T47D (cell line): ENCODE measurements around the gene ARHGEF11.

ENCODE experiments used
- DNase-seq, 2 experiments: peaks; one replicate each; pipeline versions ENCODE4 v3.0.0 to v3.0.0-alpha.2; 2011 to 2012; ENCODE audit warnings: low read depth in 1 of 2, low spot score in 1 of 2
- JUND ChIP-seq: IDR thresholded peaks from 2 replicates; pipeline ENCODE4 v1.6.1; 2012; ENCODE audit warnings: low read depth
- in situ Hi-C: cut with HindIII; loops from 2 replicates; pipeline ENCODE4 v1.10.0; 2016; ENCODE audit warnings: low sequenced_read_pairs, low pct_unique_long_range_greater_than_20kb

Gene ARHGEF11

GRCh38 chr1:157045250-157046218 lies at the start of gene ARHGEF11:
Gene ARHGEF11 (minus strand): TSS chr1:157045742. CDS start chr1:157044330, 1,412 bp downstream.
- DNase-seq = peak; percentile 91 to 96
- TF ChIP-seq JUND = no peak
- in situ Hi-C loops = no loop called here

GRCh38 chr1:157095091-157095490 lies 49.5 kb upstream of the ARHGEF11 start:
- TF ChIP-seq JUND = no peak

GRCh38 chr1:157092831-157093230 lies 47.3 kb upstream of the ARHGEF11 start:
- no peak for DNase-seq
- in situ Hi-C loops = no loop called here
- no peak for TF ChIP-seq JUND

More at GRCh38 chr1:157095091-157095490, 49.5 kb upstream of the ARHGEF11 start:
- no peak for DNase-seq
- in situ Hi-C loops = no loop called here

- TF ChIP-seq JUND = no peak
- DNase-seq = no peak
- in situ Hi-C loops = no loop called here
These were observed 46.2 kb upstream of the ARHGEF11 start for GRCh38 chr1:157091668-157092273.

GRCh38 chr1:157091186-157091585 lies 45.6 kb upstream of the ARHGEF11 start:
- DNase-seq = no peak
- in situ Hi-C loops = no loop called here
- no peak for TF ChIP-seq JUND

- in situ Hi-C loops = no loop called here
- DNase-seq = no peak
- TF ChIP-seq JUND = no peak
These were observed 45.2 kb upstream of the ARHGEF11 start for GRCh38 chr1:157090771-157091170.

- in situ Hi-C loops = no loop called here
- DNase-seq = peak; percentile 82 to 87
- no peak for TF ChIP-seq JUND
These were observed 44.7 kb upstream of the ARHGEF11 start for GRCh38 chr1:157090196-157090647.

- in situ Hi-C loops = no loop called here
- no peak for TF ChIP-seq JUND
- no peak for DNase-seq
These were observed 44.2 kb upstream of the ARHGEF11 start for GRCh38 chr1:157089789-157090188.

GRCh38 chr1:157088607-157089006 lies 43.1 kb upstream of the ARHGEF11 start:
- in situ Hi-C loops = no loop called here
- no peak for TF ChIP-seq JUND
- peak in 1 of 2 experiments; percentile 32 for DNase-seq

GRCh38 chr1:157087030-157087429 lies 41.5 kb upstream of the ARHGEF11 start:
- no peak for DNase-seq
- in situ Hi-C loops = no loop called here
- no peak for TF ChIP-seq JUND

GRCh38 chr1:157086299-157086698 lies 40.8 kb upstream of the ARHGEF11 start:
- no peak for DNase-seq
- in situ Hi-C loops = no loop called here
- TF ChIP-seq JUND = no peak

- TF ChIP-seq JUND = no peak
- DNase-seq = no peak
- in situ Hi-C loops = no loop called here
These were observed 39.9 kb upstream of the ARHGEF11 start for GRCh38 chr1:157085421-157085820.

GRCh38 chr1:157084720-157085119 lies 39.2 kb upstream of the ARHGEF11 start:
- peak in 1 of 2 experiments; percentile 16 for DNase-seq
- in situ Hi-C loops = no loop called here
- no peak for TF ChIP-seq JUND

GRCh38 chr1:157081707-157082106 lies 36.2 kb upstream of the ARHGEF11 start:
- no peak for TF ChIP-seq JUND
- DNase-seq = no peak
- in situ Hi-C loops = no loop called here
